Endothelial cell (in vitro differentiated cells): ENCODE data around the gene MYH11. TPM values are rescaled to one million over a fixed set of nuclear protein-coding genes. Genes with fewer than 3 reads are reported as not detected.

Experiments used
- DNase-seq: peaks from one replicate; pipeline ENCODE4 v3.0.0; 2021; ENCODE audit warnings: low spot score
- H3K27ac Mint-ChIP-seq: one replicate; pipeline ENCODE4 v1.8.0; 2021; ENCODE audit warnings: mixed read lengths, inconsistent platforms; ENCODE audit not compliant: unreplicated experiment
- H3K27me3 Mint-ChIP-seq: one replicate; pipeline ENCODE4 v1.8.0; 2021; ENCODE audit warnings: mild to moderate bottlenecking, moderate library complexity, mixed read lengths, inconsistent platforms; ENCODE audit not compliant: unreplicated experiment
- H3K36me3 Mint-ChIP-seq: one replicate; pipeline ENCODE4 v1.8.0; 2021; ENCODE audit warnings: mild to moderate bottlenecking, low read depth, mixed read lengths, inconsistent platforms; ENCODE audit not compliant: unreplicated experiment
- H3K4me1 Mint-ChIP-seq: one replicate; pipeline ENCODE4 v1.8.0; 2021; ENCODE audit warnings: mild to moderate bottlenecking, mixed read lengths, inconsistent platforms; ENCODE audit not compliant: unreplicated experiment
- H3K4me3 Mint-ChIP-seq: one replicate; pipeline ENCODE4 v1.8.0; 2021; ENCODE audit warnings: mild to moderate bottlenecking, mixed read lengths, inconsistent platforms; ENCODE audit not compliant: unreplicated experiment
- H3K9me3 Mint-ChIP-seq: one replicate; pipeline ENCODE4 v1.8.0; 2021; ENCODE audit warnings: mixed read lengths, inconsistent platforms; ENCODE audit not compliant: unreplicated experiment
- total RNA-seq: library from RNA; stranded (reverse); fragmentation: NEBNext Ultra II Directional; extraction: Animal tissue kit (Norgen Biotek cat#: 25700); gene quantifications from one replicate; pipeline ENCODE4 v1.2.1, GENCODE V29; 2021; ENCODE audit not compliant: unreplicated experiment
- TF ChIP-seq, protein P1 (sequence below): fragments of 200-600 bp; sonication (generic); IDR thresholded peaks from one replicate; pipeline ENCODE4 v1.5.0; 2021; ENCODE audit warnings: antibody characterized with exemption; ENCODE audit not compliant: unreplicated experiment

MYH11 gene
- total RNA-seq, 1 donor from 2014 or later, result 0.51 TPM

DNA sequence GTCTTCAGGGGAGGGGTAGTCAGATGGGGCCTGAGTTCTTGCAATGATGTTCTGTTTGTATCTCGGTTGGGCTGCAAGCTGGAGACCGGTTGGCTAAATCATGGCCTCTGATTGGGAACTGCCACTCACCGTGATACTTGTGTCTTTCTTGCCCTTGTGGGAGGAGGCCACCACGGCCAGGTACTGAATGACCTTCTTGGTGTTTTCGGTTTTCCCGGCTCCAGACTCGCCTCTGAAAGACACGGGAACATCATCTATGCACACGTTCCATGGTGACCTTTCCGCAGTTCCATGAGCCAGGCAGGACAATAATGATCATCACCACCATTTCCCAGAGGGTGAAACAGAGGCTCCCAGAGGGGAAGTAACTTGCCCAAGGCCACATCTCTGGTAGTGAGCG lies 70.3 kb downstream of the MYH11 start:
- H3K4me3 Mint-ChIP-seq, result no peak overlapping the region
- H3K27me3 Mint-ChIP-seq, result peaks cover 7% of the 10 kb centered on the region
- peaks cover 4% of the 10 kb centered on the region for H3K36me3 Mint-ChIP-seq
- TF ChIP-seq, protein P1, sequence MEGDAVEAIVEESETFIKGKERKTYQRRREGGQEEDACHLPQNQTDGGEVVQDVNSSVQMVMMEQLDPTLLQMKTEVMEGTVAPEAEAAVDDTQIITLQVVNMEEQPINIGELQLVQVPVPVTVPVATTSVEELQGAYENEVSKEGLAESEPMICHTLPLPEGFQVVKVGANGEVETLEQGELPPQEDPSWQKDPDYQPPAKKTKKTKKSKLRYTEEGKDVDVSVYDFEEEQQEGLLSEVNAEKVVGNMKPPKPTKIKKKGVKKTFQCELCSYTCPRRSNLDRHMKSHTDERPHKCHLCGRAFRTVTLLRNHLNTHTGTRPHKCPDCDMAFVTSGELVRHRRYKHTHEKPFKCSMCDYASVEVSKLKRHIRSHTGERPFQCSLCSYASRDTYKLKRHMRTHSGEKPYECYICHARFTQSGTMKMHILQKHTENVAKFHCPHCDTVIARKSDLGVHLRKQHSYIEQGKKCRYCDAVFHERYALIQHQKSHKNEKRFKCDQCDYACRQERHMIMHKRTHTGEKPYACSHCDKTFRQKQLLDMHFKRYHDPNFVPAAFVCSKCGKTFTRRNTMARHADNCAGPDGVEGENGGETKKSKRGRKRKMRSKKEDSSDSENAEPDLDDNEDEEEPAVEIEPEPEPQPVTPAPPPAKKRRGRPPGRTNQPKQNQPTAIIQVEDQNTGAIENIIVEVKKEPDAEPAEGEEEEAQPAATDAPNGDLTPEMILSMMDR, result no peak
- no peak overlapping the region for H3K27ac Mint-ChIP-seq
- no peaks in the 10 kb centered on the region for H3K9me3 Mint-ChIP-seq
- H3K4me1 Mint-ChIP-seq, result peaks cover 34% of the 10 kb centered on the region
- DNase-seq, result no peak

DNA sequence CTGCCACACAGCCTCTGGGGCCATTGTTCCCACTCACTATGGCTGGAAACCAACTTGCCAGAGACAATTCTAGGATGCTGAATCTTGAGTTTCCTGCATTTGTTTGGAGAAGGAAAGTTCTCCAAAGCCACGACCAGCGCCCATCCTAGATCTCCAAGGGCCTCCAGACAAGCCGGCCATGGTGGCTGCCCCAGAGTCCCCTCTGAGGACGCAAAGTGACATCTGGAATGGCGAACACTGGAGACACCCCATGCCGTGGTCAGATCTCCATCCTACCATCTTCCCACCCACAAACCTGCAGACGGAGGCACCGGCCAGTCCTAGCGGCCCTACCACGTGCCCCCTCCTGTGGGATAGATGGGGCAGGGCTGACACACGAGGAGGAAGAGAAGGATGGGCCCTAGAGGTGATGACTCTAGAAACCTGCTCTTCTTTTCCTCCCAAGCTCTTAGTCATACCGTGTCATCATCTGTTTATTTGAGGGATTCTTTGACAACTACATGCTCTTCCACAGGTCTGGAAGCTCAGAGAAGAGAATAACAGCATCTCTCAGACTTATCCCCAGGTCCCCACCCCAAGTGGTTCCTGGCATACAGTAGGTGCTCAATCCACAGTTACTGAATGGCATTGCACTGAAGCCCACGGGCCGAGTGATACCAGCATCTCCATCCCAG lies 71.3 kb downstream of the MYH11 start:
- Mint-ChIP-seq H3K4me1 (peaks cover 34% of the 10 kb centered on the region), H3K27ac (peak overlapping the region; percentile 93), H3K4me3 (peak overlapping the region; percentile 32), H3K27me3 (peaks cover 8% of the 10 kb centered on the region), H3K9me3 (no peaks in the 10 kb centered on the region), H3K36me3 (peaks cover 4% of the 10 kb centered on the region)
- peak; percentile 9 for DNase-seq
- TF ChIP-seq, protein P1, result no peak

DNA sequence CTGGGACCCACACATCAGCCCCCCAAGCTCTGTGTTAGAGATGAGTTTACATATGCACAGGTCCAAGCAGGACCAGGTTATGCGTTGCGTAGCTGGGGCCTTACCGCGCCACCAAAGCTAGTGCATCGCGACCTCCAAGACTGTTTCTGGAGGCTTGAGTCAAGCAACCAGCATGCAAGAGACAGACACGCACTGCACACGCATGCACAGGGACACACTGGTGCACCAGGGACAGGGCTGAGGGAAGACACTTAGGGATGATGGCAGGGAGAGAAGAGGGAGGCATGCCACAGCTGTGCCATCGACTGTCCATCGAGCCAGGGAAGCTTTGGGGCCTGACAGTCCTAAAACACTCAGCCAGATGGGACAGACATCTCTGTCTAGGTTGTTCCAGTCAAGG lies 72.8 kb downstream of the MYH11 start:
- peaks cover 8% of the 10 kb centered on the region for H3K27me3 Mint-ChIP-seq
- H3K4me3 Mint-ChIP-seq, result no peak overlapping the region

DNA sequence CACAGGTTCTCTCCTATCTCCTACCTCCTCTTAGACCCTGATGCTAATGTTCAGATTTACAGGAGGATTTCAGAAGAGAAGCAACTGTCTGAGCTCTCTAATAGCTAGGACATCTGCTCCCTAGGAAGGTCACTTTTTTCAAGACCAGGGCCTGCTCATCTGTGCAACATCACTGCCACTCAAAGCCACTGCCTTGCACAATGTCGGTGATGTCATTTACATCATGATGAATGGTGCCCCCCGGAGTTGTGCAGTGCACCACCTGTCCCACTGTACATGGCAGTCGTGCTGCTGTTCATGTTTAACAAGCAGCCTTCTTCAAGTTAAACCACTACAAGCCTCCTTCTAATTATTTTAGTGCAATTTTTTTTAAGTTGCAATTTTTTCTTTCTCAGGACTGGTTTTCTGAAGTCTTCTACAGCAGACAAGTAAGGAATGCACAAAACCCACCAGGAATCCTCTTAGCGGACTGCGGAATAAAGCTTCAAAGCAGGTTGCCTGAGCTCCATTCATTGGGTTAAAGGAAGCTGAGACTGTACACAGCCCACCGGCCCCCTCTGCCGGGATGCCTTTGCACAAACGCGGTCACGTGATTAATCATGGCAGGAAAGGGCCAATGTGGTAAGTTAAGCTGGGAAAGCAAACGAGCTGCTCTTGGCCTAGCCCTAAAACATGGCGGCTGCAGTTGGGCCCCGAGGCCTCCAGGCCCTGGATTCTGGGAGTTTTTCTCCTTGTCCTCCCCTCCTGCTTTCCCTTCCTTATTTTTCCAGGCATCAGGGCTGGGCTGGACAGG lies 74.1 kb downstream of the MYH11 start:
- Mint-ChIP-seq H3K4me1 (peaks cover 34% of the 10 kb centered on the region), H3K27ac (no peak overlapping the region), H3K27me3 (peaks cover 8% of the 10 kb centered on the region), H3K4me3 (no peak overlapping the region), H3K36me3 (peaks cover 4% of the 10 kb centered on the region), H3K9me3 (no peaks in the 10 kb centered on the region)
- TF ChIP-seq, protein P1, result no peak
- DNase-seq, result no peak

More for the DNA sequence above, 72.8 kb downstream of the MYH11 start:
- TF ChIP-seq, protein P1, result no peak
- Mint-ChIP-seq H3K4me1 (peaks cover 34% of the 10 kb centered on the region), H3K27ac (no peak overlapping the region), H3K9me3 (no peaks in the 10 kb centered on the region), H3K36me3 (peaks cover 4% of the 10 kb centered on the region)
- DNase-seq, result no peak

DNA sequence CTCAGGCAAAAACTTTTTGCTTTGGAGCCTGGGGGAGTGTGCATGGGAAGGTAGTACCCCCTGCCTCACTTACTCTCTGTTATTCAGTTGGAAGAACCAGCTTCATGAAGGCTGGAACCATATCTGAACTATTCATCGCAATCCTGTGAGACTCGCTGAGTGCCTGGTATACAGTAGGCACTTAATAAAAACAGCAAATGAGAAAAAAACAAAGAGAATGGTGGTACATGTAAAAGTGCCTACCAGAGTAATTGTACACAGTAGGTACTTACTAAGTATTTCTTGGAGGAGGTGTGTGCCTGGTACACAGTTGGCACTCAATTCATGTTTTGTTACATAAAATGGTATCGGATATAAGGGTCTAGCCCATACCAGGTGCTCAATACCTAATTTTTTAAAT lies 75.2 kb downstream of the MYH11 start:
- Mint-ChIP-seq H3K27me3 (peaks cover 9% of the 10 kb centered on the region), H3K36me3 (peaks cover 4% of the 10 kb centered on the region), H3K9me3 (no peaks in the 10 kb centered on the region), H3K4me1 (peaks cover 33% of the 10 kb centered on the region), H3K4me3 (no peak overlapping the region), H3K27ac (no peak overlapping the region)
- no peak for DNase-seq
- TF ChIP-seq, protein P1, result no peak
